Osteoblast (primary cell): ENCODE results near the gene KLHL29. TPM values are rescaled to one million over a fixed set of nuclear protein-coding genes. Genes with fewer than 3 reads are reported as not detected.
A peak's percentile ranks its signal among the peaks of the same experiment; 100 is the strongest.

Experiments used
- DNase-seq: peaks from one replicate; pipeline ENCODE4 v3.0.0; 2011; ENCODE audit warnings: low spot score, mixed read lengths; ENCODE audit not compliant: insufficient read length; ENCODE audit errors: missing footprints
- H2AFZ ChIP-seq: 2 replicates; pipeline ENCODE4 v1.6.0; 2011; ENCODE audit warnings: mild to moderate bottlenecking, low read length
- H3K27ac ChIP-seq: 2 replicates; pipeline ENCODE4 v1.5.1; 2011; ENCODE audit warnings: mild to moderate bottlenecking, low read depth, low read length, moderate library complexity
- H3K27me3 ChIP-seq: 2 replicates; pipeline ENCODE4 v1.6.0; 2012; ENCODE audit warnings: mild to moderate bottlenecking, control low read depth, inconsistent platforms, low read length, moderate library complexity; ENCODE audit not compliant: insufficient read depth
- H3K36me3 ChIP-seq: 2 replicates; pipeline ENCODE4 v1.5.1; 2011; ENCODE audit warnings: mild to moderate bottlenecking, low read length, control low read depth, moderate library complexity; ENCODE audit not compliant: insufficient read depth
- H3K4me1 ChIP-seq: 2 replicates; pipeline ENCODE4 v1.5.1; 2011; ENCODE audit warnings: mild to moderate bottlenecking, low read length, control low read depth, moderate library complexity; ENCODE audit not compliant: insufficient read depth
- H3K4me2 ChIP-seq: 2 replicates; pipeline ENCODE4 v1.6.0; 2011; ENCODE audit warnings: mild to moderate bottlenecking, low read length; ENCODE audit not compliant: insufficient read depth
- H3K4me3 ChIP-seq: fragments of 200-600 bp; sonication (generic); 3 replicates; pipeline ENCODE4 v1.5.1; 2012; ENCODE audit warnings: mild to moderate bottlenecking, low read length, inconsistent platforms; ENCODE audit not compliant: insufficient read depth
- H3K79me2 ChIP-seq: 2 replicates; pipeline ENCODE4 v1.6.0; 2012; ENCODE audit warnings: mild to moderate bottlenecking, low read length, control low read depth, inconsistent platforms; ENCODE audit not compliant: insufficient read depth
- H3K9me3 ChIP-seq: 2 replicates; pipeline ENCODE4 v1.5.1; 2011; ENCODE audit warnings: low read depth, low read length, control low read depth
- H4K20me1 ChIP-seq: 2 replicates; pipeline ENCODE4 v1.6.0; 2012; ENCODE audit warnings: mild to moderate bottlenecking, low read length, control low read depth; ENCODE audit not compliant: insufficient read depth
- CTCF ChIP-seq: IDR thresholded peaks from 2 replicates; pipeline ENCODE4 v1.5.1; 2011; ENCODE audit warnings: mild to moderate bottlenecking, low read depth, low read length, moderate library complexity; ENCODE audit errors: extremely low read depth
- total RNA-seq: library from RNA; depleted of rRNA; stranded (reverse); fragments of >200 nt; gene quantifications from 2 replicates; pipeline ENCODE4 v1.2.3, GENCODE V29; 2012

Gene KLHL29
- total RNA-seq, 1 donor, result 3.3 TPM

GRCh38 chr2:23695890-23696751 is 311.1 kb downstream of the KLHL29 start:
- H3K9me3 ChIP-seq, result no peaks in the 10 kb centered on the region
- H3K27me3 ChIP-seq, result no peaks in the 10 kb centered on the region
- peaks cover 6% of the 10 kb centered on the region for H4K20me1 ChIP-seq
- H2AFZ ChIP-seq, result no peak overlapping the region
- H3K27ac ChIP-seq, result no peak overlapping the region
- no peak overlapping the region for H3K4me2 ChIP-seq
- no peaks in the 10 kb centered on the region for H3K79me2 ChIP-seq
- H3K36me3 ChIP-seq, result no peaks in the 10 kb centered on the region
- H3K4me1 ChIP-seq, result peaks cover 5% of the 10 kb centered on the region
- no peak for TF ChIP-seq CTCF
- peak; percentile 85 for DNase-seq
- H3K4me3 ChIP-seq, result no peak overlapping the region

- no peak overlapping the region for H3K4me3 ChIP-seq
- DNase-seq, result peak; percentile 38
- no peak overlapping the region for H3K4me2 ChIP-seq
- no peaks in the 10 kb centered on the region for H3K9me3 ChIP-seq
- no peaks in the 10 kb centered on the region for H3K27me3 ChIP-seq
- no peaks in the 10 kb centered on the region for H3K79me2 ChIP-seq
- H3K4me1 ChIP-seq, result peaks cover 5% of the 10 kb centered on the region
- no peak for TF ChIP-seq CTCF
- H3K27ac ChIP-seq, result no peak overlapping the region
- H3K36me3 ChIP-seq, result no peaks in the 10 kb centered on the region
- H2AFZ ChIP-seq, result no peak overlapping the region
- peaks cover 6% of the 10 kb centered on the region for H4K20me1 ChIP-seq
Measured at GRCh38 chr2:23696752-23697045, 311.7 kb downstream of the KLHL29 start.

GRCh38 chr2:23697256-23698075 is 312.5 kb downstream of the KLHL29 start:
- no peak for TF ChIP-seq CTCF
- H3K9me3 ChIP-seq, result no peaks in the 10 kb centered on the region
- H3K27ac ChIP-seq, result no peak overlapping the region
- no peak overlapping the region for H3K4me3 ChIP-seq
- no peak overlapping the region for H3K4me2 ChIP-seq
- peak; percentile 90 for DNase-seq
- H3K4me1 ChIP-seq, result peaks cover 5% of the 10 kb centered on the region
- no peaks in the 10 kb centered on the region for H3K36me3 ChIP-seq
- no peak overlapping the region for H2AFZ ChIP-seq
- no peaks in the 10 kb centered on the region for H3K27me3 ChIP-seq
- no peaks in the 10 kb centered on the region for H3K79me2 ChIP-seq
- peaks cover 6% of the 10 kb centered on the region for H4K20me1 ChIP-seq

GRCh38 chr2:23698116-23698693 is 313.2 kb downstream of the KLHL29 start:
- TF ChIP-seq CTCF, result no peak
- Histone ChIP-seq H3K79me2 (no peaks in the 10 kb centered on the region), H3K4me1 (peaks cover 5% of the 10 kb centered on the region), H3K27me3 (no peaks in the 10 kb centered on the region), H3K36me3 (no peaks in the 10 kb centered on the region), H3K4me3 (no peak overlapping the region), H3K27ac (no peak overlapping the region), H4K20me1 (peaks cover 6% of the 10 kb centered on the region), H3K9me3 (no peaks in the 10 kb centered on the region), H3K4me2 (no peak overlapping the region), H2AFZ (no peak overlapping the region)
- DNase-seq, result no peak
